Activated T-cell treated with anti-CD3 and anti-CD28 coated beads, Interleukin-2, amount 50 U/mL, for 72 hours (primary cell): ENCODE results near the gene IQCB1. TPM values are rescaled to one million over a fixed set of nuclear protein-coding genes. Genes with fewer than 3 reads are reported as not detected.
A peak's percentile ranks its signal among the peaks of the same experiment; 100 is the strongest.
"Not testable (repeated sequence)": the region's sequence is repeated elsewhere in the genome, so short reads cannot be mapped to it uniquely, and the experiment has no call there.

Experiments
- ATAC-seq, 2 donors: fragments of 150-1000 bp; cut with Tn5 transposase; replicated peaks in 1 of 2; 2 replicates each; pipeline ENCODE4 v1.10.0; 2021; ENCODE audit warnings: moderate library complexity in 2 of 2, mild to moderate bottlenecking in 1 of 2
- DNase-seq, 2 donors: peaks; one replicate each; pipeline ENCODE4 v3.0.0; 2021 to 2022; ENCODE audit warnings: mixed read lengths in 1 of 2
- H3K27ac Mint-ChIP-seq: one replicate; pipeline ENCODE4 v1.8.0; 2022; ENCODE audit warnings: mild to moderate bottlenecking, moderate library complexity, mixed read lengths
- H3K27me3 Mint-ChIP-seq: one replicate; pipeline ENCODE4 v1.8.0; 2022; ENCODE audit warnings: low read depth, mixed read lengths
- H3K36me3 Mint-ChIP-seq, 2 donors: one replicate each; pipeline ENCODE4 v1.8.0; 2022; ENCODE audit warnings: mixed read lengths in 2 of 2, mild to moderate bottlenecking in 1 of 2; ENCODE audit not compliant: insufficient read depth in 2 of 2
- H3K4me1 Mint-ChIP-seq: one replicate; pipeline ENCODE4 v1.8.0; 2022; ENCODE audit warnings: low read depth, mixed read lengths
- H3K4me3 Mint-ChIP-seq, 2 donors: one replicate each; pipeline ENCODE4 v1.8.0; 2022; ENCODE audit warnings: mild to moderate bottlenecking in 2 of 2, mixed read lengths in 2 of 2, moderate library complexity in 2 of 2
- H3K9me3 Mint-ChIP-seq, 2 donors: one replicate each; pipeline ENCODE4 v1.8.0; 2022; ENCODE audit warnings: mixed read lengths in 2 of 2
- total RNA-seq, 2 donors: library from RNA; stranded (reverse); gene quantifications; one replicate each; pipeline ENCODE4 v1.2.3, GENCODE V29; 2022

The IQCB1 gene
- total RNA-seq, 2 donors from 2014 or later: 42.2 to 58.6 TPM

DNA sequence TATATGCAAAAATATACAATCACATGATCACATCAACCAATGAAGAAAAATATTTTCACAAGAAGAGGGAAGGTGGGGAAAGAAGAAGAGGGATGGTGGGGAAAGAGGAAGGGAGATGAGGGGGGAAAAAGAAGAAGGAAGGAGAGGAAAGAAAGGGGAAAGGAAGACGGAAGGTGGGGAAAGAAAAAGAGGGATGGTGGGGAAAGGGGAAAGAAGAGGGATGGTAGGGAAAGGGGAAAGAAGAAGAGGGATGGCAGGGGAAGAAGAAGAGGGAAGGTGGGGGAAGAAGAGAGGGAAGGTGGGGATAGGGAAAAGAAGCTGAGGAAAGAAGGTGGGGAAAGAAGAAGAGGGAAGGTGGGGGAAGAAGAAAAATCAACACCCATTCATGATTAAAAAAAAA, 82.1 kb downstream of the IQCB1 start:
- no peaks in the 10 kb centered on the region for H3K9me3 Mint-ChIP-seq
- H3K27me3 Mint-ChIP-seq: no peaks in the 10 kb centered on the region
- no peaks in the 10 kb centered on the region for H3K36me3 Mint-ChIP-seq
- no peak overlapping the region for H3K4me3 Mint-ChIP-seq
- ATAC-seq (no peak), DNase-seq (no peak)
- H3K27ac Mint-ChIP-seq: no peak overlapping the region
- H3K4me1 Mint-ChIP-seq: peaks cover under 1% of the 10 kb centered on the region

- H3K27ac Mint-ChIP-seq: no peak overlapping the region
- no peak for ATAC-seq
Measured at GRCh38 chr3:121752261-121752660, 82.6 kb downstream of the IQCB1 start.

GRCh38 chr3:121750087-121750415, 84.8 kb downstream of the IQCB1 start:
- Mint-ChIP-seq H3K4me3 (no peak overlapping the region), H3K27ac (no peak overlapping the region), H3K36me3 (no peaks in the 10 kb centered on the region), H3K4me1 (peaks cover 6% of the 10 kb centered on the region), H3K27me3 (no peaks in the 10 kb centered on the region), H3K9me3 (no peaks in the 10 kb centered on the region)
- no peak for ATAC-seq
- DNase-seq: no peak

More at GRCh38 chr3:121752261-121752660, 82.6 kb downstream of the IQCB1 start:
- Mint-ChIP-seq H3K36me3 (no peaks in the 10 kb centered on the region), H3K4me1 (peaks cover 5% of the 10 kb centered on the region), H3K27me3 (no peaks in the 10 kb centered on the region), H3K9me3 (no peaks in the 10 kb centered on the region), H3K4me3 (no peak overlapping the region)
- no peak for DNase-seq

GRCh38 chr3:121749276-121750086, 85.4 kb downstream of the IQCB1 start, which contains the start of gene GOLGB1:
TSS of gene GOLGB1 (minus strand) at chr3:121749741. CDS start at chr3:121730971, 18,770 bp downstream.
- ATAC-seq: peak; percentile 95 to 96
- H3K27ac Mint-ChIP-seq: no peak within 1 kb of the TSS

DNA sequence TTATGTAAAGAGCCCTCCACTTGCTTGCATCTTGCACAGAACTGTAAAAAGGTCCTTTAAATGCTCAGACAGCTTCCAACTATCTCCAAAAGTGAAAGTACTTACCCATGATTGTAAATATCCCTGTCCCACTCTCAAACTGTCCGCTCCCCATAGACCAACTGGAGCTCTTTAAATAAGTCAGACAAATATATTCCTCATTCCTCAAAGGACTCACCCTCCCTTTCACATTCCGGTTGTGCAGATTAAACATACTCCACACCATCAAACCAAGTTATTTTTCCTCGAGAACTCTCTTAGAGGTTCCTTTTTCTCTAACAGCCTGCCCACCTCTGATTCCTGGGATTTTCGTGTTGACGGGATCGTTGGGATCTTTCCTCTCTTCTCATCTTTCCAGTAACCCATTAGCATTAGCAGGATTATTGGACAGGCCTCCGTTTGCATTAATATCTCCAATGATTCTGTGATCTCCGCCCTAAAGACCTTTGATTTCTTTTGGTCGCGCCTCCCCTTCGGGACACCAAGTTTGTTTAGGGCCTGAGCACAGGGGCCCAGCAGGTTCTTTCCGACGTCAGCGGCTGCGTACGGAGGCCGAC, 86.1 kb downstream of the IQCB1 start:
- ATAC-seq (peak; percentile 18 to 24), DNase-seq (peak; percentile 51 to 55)
- Mint-ChIP-seq H3K4me1 (peaks cover 6% of the 10 kb centered on the region), H3K4me3 (no peak overlapping the region), H3K36me3 (no peaks in the 10 kb centered on the region), H3K27ac (no peak overlapping the region), H3K9me3 (no peaks in the 10 kb centered on the region), H3K27me3 (no peaks in the 10 kb centered on the region)

More at GRCh38 chr3:121749276-121750086, 85.4 kb downstream of the IQCB1 start, which contains the start of gene GOLGB1:
- H3K36me3 Mint-ChIP-seq: no peaks in the 10 kb centered on the region
- H3K4me1 Mint-ChIP-seq: peaks cover 6% of the 10 kb centered on the region
- peak; percentile 91 to 96 for DNase-seq
- H3K9me3 Mint-ChIP-seq: no peaks in the 10 kb centered on the region
- no peak within 1 kb of the TSS for H3K4me3 Mint-ChIP-seq
- no peaks in the 10 kb centered on the region for H3K27me3 Mint-ChIP-seq

- ATAC-seq (no peak), DNase-seq (no peak)
- H3K4me1 Mint-ChIP-seq: peaks cover 6% of the 10 kb centered on the region
- no peaks in the 10 kb centered on the region for H3K9me3 Mint-ChIP-seq
- no peak overlapping the region for H3K27ac Mint-ChIP-seq
- H3K36me3 Mint-ChIP-seq: no peaks in the 10 kb centered on the region
- no peak overlapping the region for H3K4me3 Mint-ChIP-seq
- H3K27me3 Mint-ChIP-seq: no peaks in the 10 kb centered on the region
Measured at GRCh38 chr3:121747976-121748375, 86.9 kb downstream of the IQCB1 start.

GRCh38 chr3:121743106-121743505, 91.8 kb downstream of the IQCB1 start:
- peaks cover 33% of the 10 kb centered on the region for H3K4me1 Mint-ChIP-seq
- not testable (repeated sequence) for H3K36me3 Mint-ChIP-seq, H3K4me3 Mint-ChIP-seq, ATAC-seq, H3K27ac Mint-ChIP-seq, DNase-seq, H3K27me3 Mint-ChIP-seq, H3K9me3 Mint-ChIP-seq

DNA sequence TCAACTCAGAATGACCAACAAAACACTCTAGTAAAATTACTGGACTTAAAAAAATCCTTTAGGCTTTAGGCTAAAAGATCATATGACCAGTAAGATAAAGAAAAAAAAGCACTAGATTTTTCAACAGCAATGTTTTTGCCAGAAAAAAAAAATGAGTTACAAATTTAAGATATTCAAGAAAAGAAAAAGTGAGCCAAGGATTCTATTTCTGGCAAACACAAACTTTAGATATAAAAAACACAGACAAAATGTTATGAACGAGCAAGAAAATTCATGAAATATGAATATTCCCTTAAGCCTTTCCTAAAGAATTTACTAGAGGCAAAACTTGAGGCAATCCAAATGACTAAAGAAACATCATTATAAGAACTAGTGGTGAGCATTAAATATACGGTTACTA, 94.0 kb downstream of the IQCB1 start:
- no peaks in the 10 kb centered on the region for H3K27me3 Mint-ChIP-seq
- no peak overlapping the region for H3K4me3 Mint-ChIP-seq
- H3K36me3 Mint-ChIP-seq: peaks cover 3 to 7% of the 10 kb centered on the region in 2 donors
- peaks cover 41% of the 10 kb centered on the region for H3K4me1 Mint-ChIP-seq
- no peak overlapping the region for H3K27ac Mint-ChIP-seq
- peaks cover 0 to 2% of the 10 kb centered on the region in 2 donors for H3K9me3 Mint-ChIP-seq
- ATAC-seq: no peak
- DNase-seq: no peak

GRCh38 chr3:121739902-121740301, 95.0 kb downstream of the IQCB1 start:
- Mint-ChIP-seq H3K27me3 (no peaks in the 10 kb centered on the region), H3K27ac (no peak overlapping the region), H3K4me3 (no peak overlapping the region), H3K36me3 (peaks cover 3 to 7% of the 10 kb centered on the region in 2 donors), H3K9me3 (peaks cover 0 to 2% of the 10 kb centered on the region in 2 donors), H3K4me1 (peaks cover 50% of the 10 kb centered on the region)
- DNase-seq (no peak), ATAC-seq (no peak)

DNA sequence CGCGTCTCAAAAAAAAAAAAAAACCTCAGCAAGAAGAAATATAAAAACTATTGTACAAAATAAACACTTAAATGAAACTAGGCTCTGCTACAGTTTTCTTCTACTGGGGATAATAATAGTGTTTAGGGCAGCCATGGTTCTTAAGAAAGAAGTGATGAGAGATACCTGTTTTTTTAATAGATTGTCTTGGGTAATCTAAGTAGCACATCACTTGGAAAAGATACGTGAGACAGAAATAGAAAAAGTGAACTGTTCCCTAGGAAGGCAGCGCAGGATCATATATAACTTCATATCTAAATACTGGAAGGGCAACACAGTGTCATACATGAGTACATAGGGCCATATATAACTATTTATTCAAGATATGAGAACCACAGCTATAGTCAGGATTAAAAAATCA, 97.2 kb downstream of the IQCB1 start:
- Mint-ChIP-seq H3K36me3 (peaks cover 2 to 6% of the 10 kb centered on the region in 2 donors), H3K9me3 (peaks cover 0 to 2% of the 10 kb centered on the region in 2 donors), H3K4me3 (no peak overlapping the region), H3K27ac (no peak overlapping the region), H3K4me1 (peaks cover 60% of the 10 kb centered on the region), H3K27me3 (no peaks in the 10 kb centered on the region)
- DNase-seq (no peak), ATAC-seq (no peak)

- DNase-seq: peak; percentile 24 to 48
- peak; percentile 78 to 79 for ATAC-seq
- Mint-ChIP-seq H3K27me3 (no peaks in the 10 kb centered on the region), H3K27ac (peak overlapping the region; percentile 20), H3K36me3 (no peaks in the 10 kb centered on the region), H3K4me3 (peak overlapping the region; percentile 71), H3K4me1 (peaks cover 54% of the 10 kb centered on the region), H3K9me3 (no peaks in the 10 kb centered on the region)
Measured at GRCh38 chr3:121736112-121736511, 98.7 kb downstream of the IQCB1 start.

GRCh38 chr3:121735047-121735696, 99.7 kb downstream of the IQCB1 start:
- Mint-ChIP-seq H3K36me3 (no peaks in the 10 kb centered on the region), H3K27ac (peak overlapping the region; percentile 6), H3K9me3 (no peaks in the 10 kb centered on the region), H3K27me3 (no peaks in the 10 kb centered on the region), H3K4me3 (peak overlapping the region; percentile 53), H3K4me1 (peaks cover 52% of the 10 kb centered on the region)
- DNase-seq (no peak), ATAC-seq (peak; percentile 95)
